Natural killer cell (primary cell): ENCODE results near the gene MLNR. TPM values are rescaled to one million over a fixed set of nuclear protein-coding genes. Genes with fewer than 3 reads are reported as not detected.

ENCODE experiments used
- ATAC-seq, 3 donors: fragments of 150-1000 bp in 2 of 3; fragments of 200-7000 bp in 1 of 3; cut with Tn5 transposase; 1 replicate in 1 of 3; 2 replicates in 2 of 3; pipeline ENCODE4 v1.10.0; 2021; ENCODE audit warnings: mild to moderate bottlenecking in 2 of 3, moderate library complexity in 2 of 3
- DNase-seq, 2 donors: peaks; one replicate each; pipeline versions ENCODE4 v3.0.0 to v3.0.0-alpha.2; 2013 to 2021; ENCODE audit warnings: mixed read lengths in 1 of 2
- H3K27ac ChIP-seq: one replicate; pipeline ENCODE4 v1.5.1; 2013; ENCODE audit warnings: mild to moderate bottlenecking, low read length
- H3K27me3 ChIP-seq: one replicate; pipeline ENCODE4 v1.6.1; 2013; ENCODE audit warnings: low read length; ENCODE audit not compliant: control insufficient read depth, insufficient read depth
- H3K36me3 ChIP-seq: one replicate; pipeline ENCODE4 v1.6.1; 2013; ENCODE audit warnings: low read length; ENCODE audit not compliant: control insufficient read depth, insufficient read depth
- H3K4me1 ChIP-seq: one replicate; pipeline ENCODE4 v1.6.1; 2013; ENCODE audit warnings: low read length; ENCODE audit not compliant: control insufficient read depth, insufficient read depth
- H3K4me3 ChIP-seq: one replicate; pipeline ENCODE4 v1.5.1; 2013; ENCODE audit warnings: low read length
- H3K9me3 ChIP-seq: one replicate; pipeline ENCODE4 v1.6.1; 2013; ENCODE audit warnings: low read length; ENCODE audit not compliant: control insufficient read depth, insufficient read depth
- H3K27ac Mint-ChIP-seq, 2 donors: one replicate each; pipeline ENCODE4 v1.8.0; 2022; ENCODE audit warnings: mild to moderate bottlenecking in 2 of 2, mixed read lengths in 2 of 2, moderate library complexity in 1 of 2
- H3K27me3 Mint-ChIP-seq, 2 donors: one replicate each; pipeline ENCODE4 v1.8.0; 2022; ENCODE audit warnings: low read depth in 2 of 2, mixed read lengths in 2 of 2
- H3K36me3 Mint-ChIP-seq: one replicate; pipeline ENCODE4 v1.8.0; 2022; ENCODE audit warnings: mixed read lengths
- H3K4me1 Mint-ChIP-seq, 2 donors: one replicate each; pipeline ENCODE4 v1.8.0; 2022; ENCODE audit warnings: mixed read lengths in 2 of 2
- H3K4me3 Mint-ChIP-seq: one replicate; pipeline ENCODE4 v1.8.0; 2022; ENCODE audit warnings: mild to moderate bottlenecking, moderate library complexity, mixed read lengths
- H3K9me3 Mint-ChIP-seq, 2 donors: one replicate each; pipeline ENCODE4 v1.8.0; 2022; ENCODE audit warnings: mixed read lengths in 2 of 2
- CTCF ChIP-seq: fragments of 200-600 bp; IDR thresholded peaks from one replicate; pipeline ENCODE4 v1.8.0; 2022; ENCODE audit warnings: antibody characterized with exemption
- WGBS: methylation state at CpG from one replicate; pipeline ENCODE4 v1.1.7; 2013; ENCODE audit warnings: missing lambda C conversion rate; ENCODE audit not compliant: insufficient coverage; 5-methylcytosine and 5-hydroxymethylcytosine counted together
- intact Hi-C: fragments of 100-400 bp; cut with micrococcal nuclease; formaldehyde crosslinking; loops from one replicate; pipeline ENCODE4 v1.14.2; 2022
- total RNA-seq, 4 donors: library from RNA; stranded (reverse); fragments of 120-200 nt in 1 of 4; gene quantifications; one replicate each; pipeline versions ENCODE4 v1.2.3 to v1.2.4, GENCODE V29; 2013 to 2022

Gene MLNR
- total RNA-seq, 3 donors from 2014 or later (not counting 1 experiment from before 2014, with no cell fraction given), result not detected

GRCh38 chr13:49246850-49247642 is 26.9 kb downstream of the MLNR start:
- Histone ChIP-seq H3K27ac (peak overlapping the region; percentile 76), H3K9me3 (no peaks in the 10 kb centered on the region), H3K36me3 (no peaks in the 10 kb centered on the region), H3K27me3 (no peaks in the 10 kb centered on the region), H3K4me1 (peaks cover 13% of the 10 kb centered on the region), H3K4me3 (peak overlapping the region; percentile 68)
- Mint-ChIP-seq H3K27ac (peak overlapping the region; percentile 97 to 99), H3K27me3 (peaks cover 0 to 5% of the 10 kb centered on the region in 2 donors), H3K4me3 (peak overlapping the region; percentile 99), H3K4me1 (peaks cover 21 to 28% of the 10 kb centered on the region in 2 donors), H3K36me3 (no peaks in the 10 kb centered on the region), H3K9me3 (no peaks in the 10 kb centered on the region)
- TF ChIP-seq CTCF, result no peak
- WGBS, result 0% methylated on average over 3 of the region's 4 CpGs
- intact Hi-C loops, result loop anchor here (1.0 to 2.0 kb wide), 2 partner anchors 11 to 196 kb away; no protein-coding TSS in a partner anchor
- DNase-seq, result no peak
- ATAC-seq, result peak; percentile 42 to 69 (median 48)

GRCh38 chr13:49247643-49248621 is 27.8 kb downstream of the MLNR start, which contains the start of gene CDADC1:
TSS of gene CDADC1 (plus strand) at chr13:49247925. CDS start at chr13:49248038, 113 bp downstream.
- ATAC-seq, result peak; percentile 87 to 94 (median 93)
- Histone ChIP-seq H3K9me3 (no peaks in the 10 kb centered on the region), H3K36me3 (no peaks in the 10 kb centered on the region), H3K27me3 (no peaks in the 10 kb centered on the region), H3K27ac (peak within 1 kb of the TSS; percentile 76), H3K4me3 (peak within 1 kb of the TSS; percentile 68), H3K4me1 (peaks cover 13% of the 10 kb centered on the region)
- under 1% methylated on average over 56 of the region's 56 CpGs for WGBS
- intact Hi-C loops, result loop anchor here (1.0 to 2.0 kb wide), 2 partner anchors 10 to 195 kb away; no protein-coding TSS in a partner anchor
- DNase-seq, result peak; percentile 91 to 94
- TF ChIP-seq CTCF, result no peak
- Mint-ChIP-seq H3K4me3 (peak within 1 kb of the TSS; percentile 99), H3K4me1 (peaks cover 21 to 28% of the 10 kb centered on the region in 2 donors), H3K27me3 (peaks cover 0 to 5% of the 10 kb centered on the region in 2 donors), H3K27ac (peak within 1 kb of the TSS; percentile 97 to 99), H3K36me3 (no peaks in the 10 kb centered on the region), H3K9me3 (no peaks in the 10 kb centered on the region)

DNA sequence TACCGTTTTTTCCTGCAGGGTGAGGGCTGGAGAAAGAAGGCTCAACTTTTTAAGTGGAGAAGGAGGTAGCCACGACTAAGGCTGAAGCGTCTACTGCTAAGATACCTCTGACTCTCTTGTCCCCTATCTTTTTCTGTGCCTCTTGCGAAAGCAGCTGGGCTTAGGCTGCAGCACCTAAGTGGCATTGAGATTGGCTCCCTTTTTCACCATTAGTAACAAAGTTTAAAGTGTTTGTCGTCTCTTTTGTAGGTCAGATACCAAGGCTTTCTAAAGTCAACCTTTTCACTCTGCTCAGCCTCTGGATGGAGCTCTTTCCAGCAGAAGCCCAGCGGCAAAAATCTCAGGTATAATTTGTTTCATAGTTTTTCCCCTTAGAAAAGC is 28.5 kb downstream of the MLNR start:
- no peak for ATAC-seq
- Mint-ChIP-seq H3K4me3 (peak overlapping the region; percentile 99), H3K9me3 (no peaks in the 10 kb centered on the region), H3K27ac (peak overlapping the region; percentile 97 to 99), H3K36me3 (no peaks in the 10 kb centered on the region), H3K27me3 (peaks cover 0 to 3% of the 10 kb centered on the region in 2 donors), H3K4me1 (peaks cover 26 to 32% of the 10 kb centered on the region in 2 donors)
- TF ChIP-seq CTCF, result no peak
- H3K27me3 ChIP-seq, result no peaks in the 10 kb centered on the region
- peak overlapping the region; percentile 68 for H3K4me3 ChIP-seq
- no peaks in the 10 kb centered on the region for H3K9me3 ChIP-seq
- intact Hi-C loops, result no loop called here
- H3K4me1 ChIP-seq, result peaks cover 13% of the 10 kb centered on the region
- peak overlapping the region; percentile 76 for H3K27ac ChIP-seq
- WGBS, result 2% methylated on average over 6 of the region's 6 CpGs
- H3K36me3 ChIP-seq, result no peaks in the 10 kb centered on the region
- DNase-seq, result no peak
